ENCODE data around the gene HNRNPR.

GRCh38 chr1:23337869-23338268, 6.2 kb downstream of the HNRNPR start:
- TF ChIP-seq, protein P1, sequence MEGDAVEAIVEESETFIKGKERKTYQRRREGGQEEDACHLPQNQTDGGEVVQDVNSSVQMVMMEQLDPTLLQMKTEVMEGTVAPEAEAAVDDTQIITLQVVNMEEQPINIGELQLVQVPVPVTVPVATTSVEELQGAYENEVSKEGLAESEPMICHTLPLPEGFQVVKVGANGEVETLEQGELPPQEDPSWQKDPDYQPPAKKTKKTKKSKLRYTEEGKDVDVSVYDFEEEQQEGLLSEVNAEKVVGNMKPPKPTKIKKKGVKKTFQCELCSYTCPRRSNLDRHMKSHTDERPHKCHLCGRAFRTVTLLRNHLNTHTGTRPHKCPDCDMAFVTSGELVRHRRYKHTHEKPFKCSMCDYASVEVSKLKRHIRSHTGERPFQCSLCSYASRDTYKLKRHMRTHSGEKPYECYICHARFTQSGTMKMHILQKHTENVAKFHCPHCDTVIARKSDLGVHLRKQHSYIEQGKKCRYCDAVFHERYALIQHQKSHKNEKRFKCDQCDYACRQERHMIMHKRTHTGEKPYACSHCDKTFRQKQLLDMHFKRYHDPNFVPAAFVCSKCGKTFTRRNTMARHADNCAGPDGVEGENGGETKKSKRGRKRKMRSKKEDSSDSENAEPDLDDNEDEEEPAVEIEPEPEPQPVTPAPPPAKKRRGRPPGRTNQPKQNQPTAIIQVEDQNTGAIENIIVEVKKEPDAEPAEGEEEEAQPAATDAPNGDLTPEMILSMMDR (IDR thresholded peaks at IDR 0.05; ENCODE audit: low read depth, low read length): no peak
- TF ChIP-seq EZH2phosphoT487 (IDR thresholded peaks at IDR 0.05; ENCODE audit: low read depth): no peak

Data from OCI-LY3 (cell line).